Activated T-cell treated with anti-CD3 and anti-CD28 coated beads for 24 hours (primary cell): Measurements from ENCODE around the gene NCEH1.
"Not testable (repeated sequence)": the region's sequence is repeated elsewhere in the genome, so short reads cannot be mapped to it uniquely, and the experiment has no call there.

Experiments used
- DNase-seq: peaks from one replicate; pipeline ENCODE4 v3.0.0-alpha.2; 2020; ENCODE audit warnings: low read depth

The NCEH1 gene

DNA sequence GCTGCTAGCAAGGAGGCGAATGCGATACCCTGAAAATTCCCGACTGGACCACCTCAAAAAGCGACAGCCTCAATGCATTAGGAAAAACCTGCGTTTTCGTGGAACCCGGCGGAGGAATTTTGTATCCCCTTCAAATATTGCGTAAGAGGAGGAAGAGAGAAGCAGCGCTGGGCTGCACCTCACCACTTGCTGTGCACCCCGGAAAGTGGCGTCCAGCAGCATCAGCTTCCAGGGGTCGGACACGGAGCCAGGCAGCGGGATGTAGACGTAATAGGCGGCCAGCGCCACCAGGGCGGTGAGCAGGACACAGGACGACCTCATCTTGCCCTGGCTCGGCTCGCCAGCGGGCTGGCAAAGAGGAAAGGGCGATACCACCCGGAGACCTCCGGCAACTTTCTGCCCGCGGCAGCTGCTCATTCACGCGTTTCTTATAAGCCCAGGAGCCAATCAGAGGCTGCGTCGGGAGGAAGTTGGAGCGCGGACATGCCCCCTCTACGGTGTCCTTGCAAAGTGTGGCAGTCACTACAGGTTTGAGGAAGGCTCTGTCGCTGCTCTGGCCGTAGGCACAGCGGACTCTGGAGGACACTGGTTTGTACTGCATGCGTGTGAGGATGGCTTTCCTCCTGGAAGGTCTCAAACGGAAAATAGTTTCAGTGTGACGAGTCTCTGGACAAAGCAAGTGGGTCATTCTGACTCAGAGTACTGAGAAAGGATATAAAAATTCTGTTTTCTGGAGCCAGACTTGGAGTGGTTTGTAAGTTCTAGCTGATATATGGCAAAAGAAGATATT lies at the start of gene NCEH1:
TSS of gene NCEH1 (minus strand) at position 404 of the 790 bp plus-strand sequence. CDS start at position 321, 83 bp downstream.
- peak; percentile 66 for DNase-seq

DNA sequence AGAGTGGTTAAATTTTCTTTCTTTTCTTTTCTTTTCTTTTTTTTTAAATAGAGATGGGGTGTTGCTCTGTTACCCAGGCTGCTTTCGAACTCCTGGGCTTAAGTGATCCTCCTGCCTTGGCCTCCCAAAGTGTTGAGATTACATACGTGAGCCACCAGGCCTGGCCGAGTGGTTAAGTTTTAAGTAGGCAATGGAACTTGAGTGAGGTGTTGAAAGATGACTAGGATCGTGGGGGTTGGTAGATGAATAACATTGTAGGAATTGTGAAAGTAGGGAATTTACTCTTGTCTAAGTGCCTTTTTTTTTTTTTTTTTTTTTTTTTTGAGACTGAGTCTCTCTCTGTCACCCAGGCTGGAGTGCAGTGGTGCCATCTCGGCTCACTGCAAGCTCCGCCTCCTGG lies 49.5 kb upstream of the NCEH1 start:
- not testable (repeated sequence) for DNase-seq

DNA sequence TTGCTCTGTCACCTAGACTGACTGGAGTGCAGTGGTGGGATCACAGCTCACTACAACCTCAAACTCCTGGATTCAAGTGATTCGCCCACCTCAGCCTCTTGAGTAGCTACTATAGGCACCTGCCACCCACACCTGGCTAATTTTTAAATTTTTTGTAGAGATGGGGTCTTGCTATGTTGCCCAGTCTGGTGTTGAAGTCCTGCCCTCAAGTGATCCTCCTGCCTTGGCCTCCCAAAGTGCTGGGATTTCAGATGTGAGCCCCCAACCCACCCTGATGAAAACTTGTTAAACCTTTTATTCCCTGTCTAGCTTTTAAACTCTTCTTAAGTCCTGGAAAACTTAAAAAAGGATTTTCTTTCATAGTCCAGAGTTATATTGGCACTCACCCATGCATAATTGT lies 42.3 kb upstream of the NCEH1 start:
- DNase-seq: no peak

DNA sequence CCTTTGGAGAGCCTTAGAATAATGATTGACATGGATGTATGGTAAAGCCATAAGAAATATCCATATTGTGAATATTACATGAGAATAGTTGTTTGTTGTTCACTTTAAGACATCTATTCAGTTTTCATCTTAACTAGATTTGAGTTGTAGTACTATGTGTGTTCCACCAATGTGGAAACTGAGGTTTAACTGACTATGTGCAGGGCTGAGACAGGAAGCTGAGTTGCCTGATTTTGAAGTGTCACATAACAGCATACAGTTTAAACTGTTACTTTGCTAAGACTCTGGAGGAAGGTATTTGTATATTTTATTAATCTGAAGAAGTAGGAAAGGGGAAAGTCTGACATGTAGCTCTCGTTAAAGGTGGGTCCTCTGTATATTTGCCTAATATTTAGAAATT lies 41.8 kb upstream of the NCEH1 start:
- DNase-seq: no peak

DNA sequence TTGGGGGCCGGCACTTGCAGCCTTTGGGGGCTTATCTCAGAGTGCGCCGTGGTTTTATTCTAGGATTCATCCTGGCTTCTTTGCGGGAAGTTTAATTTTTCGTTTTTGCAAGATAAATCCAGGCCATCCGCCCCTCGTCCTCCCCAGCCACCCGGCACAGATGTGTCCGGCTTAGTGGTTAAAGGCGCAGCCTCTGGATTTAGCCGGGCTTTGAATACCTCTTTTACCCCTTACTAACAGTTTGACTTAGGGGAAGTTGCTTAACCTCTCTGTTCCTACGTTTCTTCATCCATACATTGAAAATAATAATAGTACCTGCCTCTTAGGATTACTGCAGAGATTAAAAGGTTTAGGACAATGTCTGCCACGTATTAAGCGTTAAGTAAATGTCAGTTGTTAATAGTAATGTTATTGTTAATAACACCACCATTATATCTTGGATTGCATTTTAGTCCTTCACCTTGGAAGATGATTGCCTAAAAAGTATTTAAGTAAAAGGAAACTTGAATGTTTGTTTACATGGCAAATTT lies 40.4 kb upstream of the NCEH1 start:
- DNase-seq: no peak

DNA sequence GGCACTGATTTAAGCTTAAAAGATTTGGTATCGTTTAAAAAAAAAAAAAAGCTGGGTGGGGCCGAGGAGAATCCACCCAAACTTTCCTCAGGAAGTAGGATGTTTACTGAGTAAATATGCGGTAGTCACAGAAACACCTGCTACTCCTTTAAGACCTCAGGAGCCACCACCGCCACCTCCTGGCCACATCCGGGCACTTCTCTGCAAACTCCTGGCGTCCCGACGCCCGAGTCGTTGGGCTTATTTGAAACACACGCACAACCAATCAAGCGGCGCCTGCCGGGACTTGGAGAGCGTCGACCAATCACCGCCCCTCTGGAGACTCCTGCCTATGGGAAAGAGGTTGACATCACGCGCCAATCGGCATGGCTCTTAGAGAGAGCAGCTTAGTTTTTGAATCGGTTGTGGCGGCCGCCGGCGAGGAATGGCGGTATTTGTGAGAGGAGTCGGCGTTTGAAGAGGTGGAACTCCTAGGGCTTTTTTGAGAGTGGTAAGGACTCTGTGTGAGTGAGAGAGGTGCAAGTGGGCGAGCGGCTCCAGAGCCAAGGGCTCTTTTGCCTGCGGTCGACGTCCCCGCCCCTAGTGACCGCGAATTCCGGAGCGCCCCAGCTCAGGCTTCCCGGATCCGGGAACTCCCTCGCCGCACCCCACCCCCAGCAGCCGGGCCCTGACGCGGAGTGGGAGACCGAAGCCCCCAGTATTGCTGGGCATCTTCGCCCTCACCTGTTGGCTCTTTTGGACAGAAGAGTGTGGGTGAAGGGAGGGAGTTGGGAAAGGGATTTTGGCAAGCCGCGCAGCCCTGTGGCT lies 39.7 kb upstream of the NCEH1 start, which contains the start of gene ECT2:
TSS of gene ECT2 (plus strand) at position 359 of the 807 bp plus-strand sequence. CDS start 3,805 bp downstream, outside the sequence.
- DNase-seq: peak; percentile 95

DNA sequence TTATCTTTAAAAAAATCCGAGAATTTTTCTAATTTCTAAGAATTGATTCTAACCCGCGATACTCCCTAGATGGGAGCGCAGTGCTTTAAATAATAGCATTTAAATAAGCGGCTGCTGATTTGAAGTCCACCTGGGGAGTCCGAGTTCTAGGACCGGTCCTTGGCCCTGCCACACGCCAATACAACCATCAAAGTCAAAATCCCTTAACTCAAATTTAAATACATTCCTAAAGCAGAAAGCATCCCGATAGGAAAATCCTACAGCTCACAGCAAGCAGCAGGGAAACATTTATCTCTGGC lies 39.2 kb upstream of the NCEH1 start:
- DNase-seq: no peak

- DNase-seq: no peak
Measured at GRCh38 chr3:172749230-172749965, 38.5 kb upstream of the NCEH1 start.

DNA sequence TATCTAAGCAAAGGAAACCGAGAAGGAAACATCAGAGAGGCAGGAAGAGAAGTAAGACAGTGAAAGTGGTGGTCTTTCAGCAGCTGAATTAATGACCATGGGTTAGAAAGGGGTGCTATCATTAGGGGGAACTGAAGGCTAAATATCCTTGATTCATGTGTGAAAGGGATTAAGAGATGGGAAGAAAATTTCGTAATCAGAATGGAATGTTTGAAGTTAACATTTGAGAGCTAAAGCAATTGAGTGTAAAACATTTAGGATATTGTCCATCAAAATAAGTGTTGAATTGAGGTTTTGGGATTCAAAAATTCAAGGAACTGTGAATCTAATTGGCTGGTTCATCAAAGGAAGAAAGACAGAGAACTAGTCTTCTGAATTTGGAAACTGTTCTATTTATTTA lies 35.6 kb upstream of the NCEH1 start:
- no peak for DNase-seq

DNA sequence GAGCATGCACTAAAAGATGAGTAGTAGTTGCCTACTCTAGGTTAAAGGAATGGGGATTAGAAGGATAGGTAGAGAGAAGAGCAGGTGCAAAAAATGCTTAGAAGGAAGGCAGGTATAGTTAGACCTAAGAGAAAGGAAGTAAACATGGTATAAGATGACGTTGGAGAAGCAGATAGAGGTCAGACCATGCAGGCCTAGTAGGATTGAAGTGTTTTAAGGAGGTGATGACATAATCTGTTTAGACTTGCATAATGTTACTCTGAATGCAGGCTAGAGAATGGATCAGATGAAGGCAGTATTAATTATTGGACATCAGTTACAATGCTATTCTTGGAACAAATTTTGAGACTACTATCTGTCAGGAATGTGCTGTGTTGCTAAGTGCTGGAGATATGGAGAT lies 28.6 kb upstream of the NCEH1 start:
- no peak for DNase-seq

GRCh38 chr3:172735014-172735413 lies 24.1 kb upstream of the NCEH1 start:
- DNase-seq: no peak

DNA sequence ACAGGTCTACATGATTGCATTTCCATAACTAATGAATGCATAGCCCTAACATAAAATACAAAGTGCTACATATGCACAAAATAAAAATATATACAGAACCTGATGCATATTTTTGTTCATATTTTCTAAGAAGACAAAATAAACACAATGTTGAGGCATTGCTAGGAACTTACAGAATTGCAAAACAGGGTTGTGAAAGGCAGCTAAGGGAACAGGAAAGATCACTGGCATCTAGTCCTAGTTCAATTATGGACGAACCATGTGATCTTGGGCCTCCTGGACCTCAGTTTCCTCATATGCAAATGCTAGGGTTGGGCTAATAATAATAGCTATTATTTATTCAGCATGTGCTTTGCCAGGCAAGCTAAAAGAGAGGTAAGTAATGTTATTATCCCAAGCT lies 15.5 kb upstream of the NCEH1 start:
- DNase-seq: no peak

- not testable (repeated sequence) for DNase-seq
Measured at GRCh38 chr3:172722536-172723040, 11.7 kb upstream of the NCEH1 start.

DNA sequence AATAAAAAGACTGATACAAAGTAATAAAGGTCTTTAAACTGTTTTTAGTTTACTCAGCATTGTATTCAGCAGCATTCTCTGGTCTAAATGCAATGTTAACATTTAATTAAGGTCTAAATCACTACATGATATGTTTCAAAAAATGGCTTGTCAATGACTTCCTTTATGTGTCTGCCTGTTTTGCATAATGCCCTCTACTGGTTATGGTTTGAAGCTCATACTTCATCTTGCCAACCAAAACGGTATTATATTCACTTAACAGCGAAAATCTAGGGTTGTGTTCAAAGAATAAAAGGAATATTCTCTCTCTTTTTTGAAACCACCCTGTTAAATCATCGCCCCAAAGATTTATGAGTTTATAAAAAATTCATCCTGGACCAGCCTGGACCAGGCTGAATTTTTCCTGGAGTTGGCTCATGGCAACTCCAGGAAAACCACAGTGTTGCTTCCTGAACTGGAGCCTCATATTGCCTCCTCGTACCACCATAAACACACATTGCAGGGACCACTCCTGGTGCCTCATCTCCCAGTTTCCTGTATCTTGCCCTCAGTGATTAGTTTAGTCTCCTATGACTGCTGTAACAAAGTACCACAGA lies 6.7 kb upstream of the NCEH1 start:
- no peak for DNase-seq

GRCh38 chr3:172716476-172716875 lies 5.6 kb upstream of the NCEH1 start:
- DNase-seq: no peak

- DNase-seq: no peak
Measured at GRCh38 chr3:172713316-172713715, 2.4 kb upstream of the NCEH1 start.

- DNase-seq: no peak
Measured at GRCh38 chr3:172711454-172711795, 558 bp upstream of the NCEH1 start.

DNA sequence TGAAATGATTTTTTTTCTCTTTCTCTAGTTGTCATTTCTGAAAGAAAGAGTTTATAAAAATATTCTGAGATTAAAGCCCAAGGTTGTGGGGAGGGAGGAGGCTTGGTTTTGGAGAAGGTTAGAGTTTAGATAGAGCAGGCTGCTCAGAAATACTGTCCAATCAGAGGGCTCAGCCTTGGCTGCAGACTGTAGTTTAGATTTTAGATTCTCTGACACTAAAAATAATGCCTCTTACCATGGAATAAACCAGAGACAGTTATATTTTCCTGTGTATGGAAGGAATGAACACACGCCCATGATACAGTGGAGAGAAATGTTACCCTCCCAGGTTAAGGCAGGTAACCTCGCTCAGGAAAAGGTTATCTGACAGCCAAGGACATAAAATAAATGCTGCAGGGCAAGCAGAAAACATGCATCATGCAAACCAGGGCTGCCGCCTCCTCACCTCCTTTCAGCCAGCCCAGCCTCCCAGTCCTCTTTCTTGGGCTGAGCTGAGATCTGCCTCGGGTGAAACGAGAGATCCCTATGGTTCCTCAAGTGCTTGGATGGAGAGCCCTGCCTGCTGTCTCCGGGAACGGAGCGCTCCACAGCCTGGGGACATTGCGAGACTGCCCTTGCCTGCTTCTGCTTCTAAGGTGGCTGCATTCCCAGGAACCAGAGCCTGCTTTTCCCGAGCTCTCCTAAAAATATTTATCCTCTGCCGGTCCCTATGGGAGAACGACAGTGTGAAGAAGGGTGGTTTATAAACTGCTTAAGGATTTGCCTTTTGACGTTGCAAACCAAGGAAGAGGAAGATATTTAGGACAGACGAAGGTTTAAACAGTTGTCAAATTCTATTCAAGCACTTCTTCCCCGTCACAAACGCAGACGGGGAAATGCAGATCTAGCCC lies 848 bp downstream of the NCEH1 start:
- no peak for DNase-seq

DNA sequence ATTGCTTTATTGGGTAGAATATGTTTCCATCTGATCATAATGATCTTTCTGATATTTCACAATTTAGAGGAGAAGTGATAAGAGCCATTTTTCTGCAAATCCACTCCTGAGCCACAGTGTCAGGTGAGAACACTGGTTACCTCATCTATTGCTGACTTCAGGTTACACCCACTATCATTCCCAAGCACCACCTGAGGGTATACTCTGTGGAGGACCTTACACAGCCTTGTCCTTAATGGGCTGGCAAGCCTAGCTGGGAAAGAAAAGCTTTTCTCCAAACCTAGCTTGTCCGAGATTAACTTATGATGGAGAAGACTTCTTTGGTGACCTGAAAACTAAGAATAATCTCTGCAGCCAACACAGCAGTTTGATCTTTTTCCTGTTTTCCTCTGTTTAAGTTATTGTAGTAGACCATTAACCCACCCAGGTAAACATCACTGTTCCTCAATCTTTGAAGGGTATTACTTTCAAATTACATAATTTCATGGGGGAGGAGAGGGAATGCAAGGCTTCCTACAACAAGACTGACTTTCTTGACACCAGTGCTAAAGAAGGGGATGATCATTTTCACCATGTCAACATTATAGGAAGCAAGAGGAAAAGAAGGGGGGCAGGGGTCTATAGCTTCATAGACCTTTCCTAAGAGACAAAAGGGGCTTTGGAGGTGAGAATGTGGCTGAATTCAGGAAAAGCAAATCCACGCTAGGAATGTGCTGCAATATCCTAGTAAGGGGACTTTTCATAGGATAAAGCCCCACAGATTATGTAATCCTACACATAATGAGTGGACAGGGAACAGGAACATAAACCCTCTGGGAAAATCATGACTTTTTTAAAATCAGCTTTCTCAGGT lies 1.7 kb downstream of the NCEH1 start:
- no peak for DNase-seq

DNA sequence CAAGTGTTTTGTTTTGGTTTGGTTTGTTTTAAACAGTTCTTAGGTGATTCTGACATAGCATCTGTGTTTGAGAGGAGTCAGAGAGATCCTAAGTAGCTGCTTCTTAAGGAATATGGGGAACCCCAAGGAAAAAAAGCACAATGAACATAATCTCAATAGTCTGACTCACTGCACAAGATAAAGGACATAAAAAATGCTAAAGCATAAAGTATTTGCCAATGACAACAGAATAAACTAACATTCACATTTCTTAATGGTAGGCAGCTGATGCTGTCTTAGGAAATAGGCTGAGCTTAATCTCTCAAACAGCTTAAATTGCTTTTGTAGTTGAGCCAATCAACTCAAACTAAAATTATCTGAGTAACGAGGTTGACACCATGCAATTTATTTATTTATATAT lies 2.9 kb downstream of the NCEH1 start:
- no peak for DNase-seq
